22Rv1 (cell line): ENCODE data around the gene CAMK2B.

Source experiments
- ZFX ChIP-seq: fragments of 450-650 bp; IDR thresholded peaks from 2 replicates; pipeline ENCODE4 v1.6.1; 2017; ENCODE audit warnings: antibody characterized with exemption, borderline replicate concordance
- TF ChIP-seq, protein P1 (sequence below): fragments of 450-650 bp; IDR thresholded peaks from 2 replicates; pipeline ENCODE4 v1.5.1; 2017; ENCODE audit warnings: mild to moderate bottlenecking

GRCh38 chr7:44200699-44201461 lies 124.5 kb downstream of the CAMK2B start, which contains the start of gene YKT6:
- TF ChIP-seq, protein P1, sequence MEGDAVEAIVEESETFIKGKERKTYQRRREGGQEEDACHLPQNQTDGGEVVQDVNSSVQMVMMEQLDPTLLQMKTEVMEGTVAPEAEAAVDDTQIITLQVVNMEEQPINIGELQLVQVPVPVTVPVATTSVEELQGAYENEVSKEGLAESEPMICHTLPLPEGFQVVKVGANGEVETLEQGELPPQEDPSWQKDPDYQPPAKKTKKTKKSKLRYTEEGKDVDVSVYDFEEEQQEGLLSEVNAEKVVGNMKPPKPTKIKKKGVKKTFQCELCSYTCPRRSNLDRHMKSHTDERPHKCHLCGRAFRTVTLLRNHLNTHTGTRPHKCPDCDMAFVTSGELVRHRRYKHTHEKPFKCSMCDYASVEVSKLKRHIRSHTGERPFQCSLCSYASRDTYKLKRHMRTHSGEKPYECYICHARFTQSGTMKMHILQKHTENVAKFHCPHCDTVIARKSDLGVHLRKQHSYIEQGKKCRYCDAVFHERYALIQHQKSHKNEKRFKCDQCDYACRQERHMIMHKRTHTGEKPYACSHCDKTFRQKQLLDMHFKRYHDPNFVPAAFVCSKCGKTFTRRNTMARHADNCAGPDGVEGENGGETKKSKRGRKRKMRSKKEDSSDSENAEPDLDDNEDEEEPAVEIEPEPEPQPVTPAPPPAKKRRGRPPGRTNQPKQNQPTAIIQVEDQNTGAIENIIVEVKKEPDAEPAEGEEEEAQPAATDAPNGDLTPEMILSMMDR, result peak; percentile 74
- TF ChIP-seq ZFX, result no peak
